GM19023 (cell line): ENCODE data around the gene IGFL4.

Experiments
- ATAC-seq: cut with Tn5 transposase; IDR thresholded peaks from one replicate; pipeline ENCODE4 v1.9.1; 2021; ENCODE audit warnings: mild to moderate bottlenecking, moderate library complexity; ENCODE audit not compliant: unreplicated experiment

IGFL4 gene

GRCh38 chr19:45995715-45996385, 45.0 kb downstream of the IGFL4 start:
- ATAC-seq, result no peak

GRCh38 chr19:45994998-45995714, 45.6 kb downstream of the IGFL4 start, which contains the start of gene CCDC61:
Gene CCDC61, plus strand, starts transcription at chr19:45995467. Its CDS starts 7,552 bp downstream, at chr19:46003019.
- ATAC-seq, result peak; percentile 99

- ATAC-seq, result no peak
Measured at GRCh38 chr19:45994456-45994997, 46.3 kb downstream of the IGFL4 start.

- no peak for ATAC-seq
Measured at GRCh38 chr19:45990113-45990728, 50.6 kb downstream of the IGFL4 start.
